ENCODE results near the gene CALN1.

Gene CALN1

GRCh38 chr7:71991586-71991985, 420.6 kb downstream of the CALN1 start:
- TF ChIP-seq CTCF (IDR thresholded peaks at IDR 0.05), result no peak
- TF ChIP-seq ZFX (IDR thresholded peaks at IDR 0.05; ENCODE audit: borderline replicate concordance), result no peak
- no peak overlapping the region for H3K27ac ChIP-seq

- no peak overlapping the region for H3K27ac ChIP-seq
- TF ChIP-seq ZFX (IDR thresholded peaks at IDR 0.05; ENCODE audit: borderline replicate concordance) (no peak), CTCF (IDR thresholded peaks at IDR 0.05) (no peak)
These were observed 422.0 kb downstream of the CALN1 start for GRCh38 chr7:71990138-71990462.

- H3K27ac ChIP-seq, result no peak overlapping the region
- no peak for TF ChIP-seq CTCF (IDR thresholded peaks at IDR 0.05)
- no peak for TF ChIP-seq ZFX (IDR thresholded peaks at IDR 0.05; ENCODE audit: borderline replicate concordance)
These were observed 423.9 kb downstream of the CALN1 start for GRCh38 chr7:71988201-71988600.

DNA sequence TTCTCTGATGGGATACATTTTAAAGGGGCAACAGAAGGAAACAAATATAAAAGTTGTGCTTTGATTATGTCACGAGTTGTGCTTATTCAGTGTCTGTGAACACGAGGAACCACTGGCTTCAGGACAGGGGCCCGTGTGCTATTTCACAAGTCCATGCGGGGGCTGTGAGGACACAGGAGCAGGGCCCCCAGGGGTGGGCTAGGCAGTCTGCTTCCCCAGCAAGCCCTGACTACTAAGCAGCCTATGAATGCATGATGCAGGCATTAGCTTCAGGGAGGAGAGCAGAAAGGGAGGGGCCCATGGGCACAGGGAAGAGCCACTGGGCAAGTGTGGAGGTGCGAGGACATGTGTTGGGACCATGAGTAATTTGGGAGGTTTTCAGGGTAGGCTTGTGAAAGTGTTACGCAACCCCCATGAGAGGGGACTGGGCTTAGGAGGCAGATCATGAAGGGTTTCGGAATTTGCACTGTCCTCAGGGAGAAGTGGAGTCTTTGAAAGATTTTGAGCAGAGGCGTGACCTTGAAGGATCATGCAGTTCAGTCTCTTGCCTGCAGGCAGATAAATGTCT, 424.9 kb downstream of the CALN1 start:
- H3K27ac ChIP-seq, result no peak overlapping the region
- TF ChIP-seq CTCF (IDR thresholded peaks at IDR 0.05) (no peak), ZFX (IDR thresholded peaks at IDR 0.05; ENCODE audit: borderline replicate concordance) (no peak)

DNA sequence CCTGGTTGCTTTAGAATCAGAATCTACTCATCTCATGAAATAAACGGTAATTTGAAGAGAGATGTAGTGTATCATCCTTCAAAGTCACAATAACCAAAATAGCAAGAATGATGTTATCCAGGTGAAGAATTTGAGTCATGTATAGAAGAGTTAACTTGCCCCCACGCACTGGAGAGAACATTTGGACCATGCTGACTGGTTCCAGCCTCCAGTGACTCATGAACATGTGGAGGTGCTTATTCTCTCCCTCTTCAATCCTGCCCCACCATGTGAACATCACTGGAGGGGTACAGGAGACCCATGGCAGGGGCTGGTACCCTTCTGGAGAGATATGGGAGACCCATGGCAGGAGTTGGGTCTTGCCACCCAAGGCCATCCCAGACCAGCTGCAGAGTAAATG, 427.8 kb downstream of the CALN1 start:
- no peak overlapping the region for H3K27ac ChIP-seq
- TF ChIP-seq ZFX (IDR thresholded peaks at IDR 0.05; ENCODE audit: borderline replicate concordance), result no peak
- TF ChIP-seq CTCF (IDR thresholded peaks at IDR 0.05), result no peak

DNA sequence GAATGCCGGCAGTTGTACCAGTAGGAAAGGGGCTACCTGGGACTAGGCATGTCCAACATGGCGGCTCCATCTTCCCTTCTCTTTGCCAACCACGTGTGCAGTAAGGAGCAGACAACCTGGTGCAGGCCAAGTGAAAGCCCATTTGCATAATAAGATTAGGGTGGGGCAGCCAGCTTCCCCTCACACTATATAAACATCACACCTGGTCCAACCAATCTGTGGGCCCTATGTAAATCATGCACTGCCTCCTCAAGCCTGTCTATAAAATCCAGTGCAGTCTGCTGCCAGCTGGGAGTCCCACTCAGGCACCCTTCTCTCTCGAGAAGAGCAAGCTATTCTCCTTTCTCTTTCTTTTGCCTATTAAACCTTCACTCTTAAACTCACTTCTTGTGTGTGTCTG, 429.3 kb downstream of the CALN1 start:
- no peak overlapping the region for H3K27ac ChIP-seq
- TF ChIP-seq ZFX (IDR thresholded peaks at IDR 0.05; ENCODE audit: borderline replicate concordance) (no peak), CTCF (IDR thresholded peaks at IDR 0.05) (no peak)

DNA sequence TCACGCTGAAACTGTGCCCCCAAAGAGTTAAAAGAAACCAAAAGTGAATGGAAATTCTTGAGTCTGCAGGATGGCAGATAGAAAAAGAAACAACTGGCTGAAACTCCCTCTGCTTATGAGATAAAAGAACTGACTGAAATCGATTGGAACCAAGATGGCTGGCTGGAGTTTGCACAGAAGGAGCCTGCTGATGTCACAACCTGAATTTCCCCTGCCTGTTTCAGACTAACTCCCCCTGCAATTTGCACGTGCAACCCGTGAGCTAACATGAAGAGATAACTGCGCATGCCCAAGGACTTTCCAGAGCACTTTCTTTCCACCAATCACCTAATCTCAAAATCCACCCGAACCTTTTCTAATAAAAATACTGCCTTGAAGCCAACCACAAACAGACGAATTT, 435.5 kb downstream of the CALN1 start:
- H3K27ac ChIP-seq, result no peak overlapping the region
- TF ChIP-seq CTCF (IDR thresholded peaks at IDR 0.05) (no peak), ZFX (IDR thresholded peaks at IDR 0.05; ENCODE audit: borderline replicate concordance) (no peak)

Data from 22Rv1 (cell line).